NK-92 treated with Interleukin-12 subunit alpha and Interleukin-12 subunit beta, amount 100 ng/mL, for 24 hours (cell line): Measurements from ENCODE around the gene SHISA4.

Experiments
- DNase-seq: peaks from one replicate; lab custom pipeline; 2025; lab: John Stamatoyannopoulos, UW

SHISA4 gene

GRCh38 chr1:201882665-201883132, 6.0 kb upstream of the SHISA4 start:
- no peak for DNase-seq

- DNase-seq = no peak
Observed at GRCh38 chr1:201883266-201883665, 5.4 kb upstream of the SHISA4 start.

- no peak for DNase-seq
Observed at GRCh38 chr1:201883786-201884185, 4.9 kb upstream of the SHISA4 start.

- DNase-seq = no peak
Observed at GRCh38 chr1:201884425-201884824, 4.3 kb upstream of the SHISA4 start.

- no peak for DNase-seq
Observed at GRCh38 chr1:201885531-201886075, 3.1 kb upstream of the SHISA4 start.

- no peak for DNase-seq
Observed at GRCh38 chr1:201886103-201886885, 2.4 kb upstream of the SHISA4 start.

- DNase-seq = no peak
Observed at GRCh38 chr1:201887116-201887866, 1.4 kb upstream of the SHISA4 start.

- DNase-seq = no peak
Observed at GRCh38 chr1:201889090-201889968, 631 bp downstream of the SHISA4 start.

- no peak for DNase-seq
Observed at GRCh38 chr1:201890223-201890622, 1.5 kb downstream of the SHISA4 start.

- no peak for DNase-seq
Observed at GRCh38 chr1:201890806-201891450, 2.2 kb downstream of the SHISA4 start.

GRCh38 chr1:201891451-201892045, 2.9 kb downstream of the SHISA4 start:
- no peak for DNase-seq

- DNase-seq = no peak
Observed at GRCh38 chr1:201892211-201892610, 3.5 kb downstream of the SHISA4 start.

- DNase-seq = no peak
Observed at GRCh38 chr1:201893431-201893830, 4.7 kb downstream of the SHISA4 start.

GRCh38 chr1:201894343-201895119, 5.8 kb downstream of the SHISA4 start:
- no peak for DNase-seq

GRCh38 chr1:201895120-201895665, 6.5 kb downstream of the SHISA4 start:
- no peak for DNase-seq

GRCh38 chr1:201895913-201896807, 7.5 kb downstream of the SHISA4 start:
- peak; percentile 74 for DNase-seq

GRCh38 chr1:201896951-201897391, 8.3 kb downstream of the SHISA4 start:
- DNase-seq = no peak

- no peak for DNase-seq
Observed at GRCh38 chr1:201898240-201898894, 9.7 kb downstream of the SHISA4 start.
